ENCODE results near the gene RASAL2. TPM values are rescaled to one million over a fixed set of nuclear protein-coding genes. Genes with fewer than 3 reads are reported as not detected.

The RASAL2 gene
- total RNA-seq, 4 donors from 2014 or later: 19.7 to 36.7 (median 27.4) TPM

GRCh38 chr1:178277793-178278530, 184.1 kb downstream of the RASAL2 start:
- TF ChIP-seq CTCF (IDR thresholded peaks at IDR 0.05; ENCODE audit: low read depth): no peak

- TF ChIP-seq CTCF (IDR thresholded peaks at IDR 0.05; ENCODE audit: low read depth): no peak
These were observed 185.2 kb downstream of the RASAL2 start for GRCh38 chr1:178278916-178279686.

- TF ChIP-seq CTCF (IDR thresholded peaks at IDR 0.05; ENCODE audit: low read depth): no peak
These were observed 189.1 kb downstream of the RASAL2 start for GRCh38 chr1:178282949-178283367.

GRCh38 chr1:178283409-178283808, 189.5 kb downstream of the RASAL2 start:
- no peak for TF ChIP-seq CTCF (IDR thresholded peaks at IDR 0.05; ENCODE audit: low read depth)

GRCh38 chr1:178284058-178284457, 190.2 kb downstream of the RASAL2 start:
- TF ChIP-seq CTCF (IDR thresholded peaks at IDR 0.05; ENCODE audit: low read depth): no peak

- TF ChIP-seq CTCF (IDR thresholded peaks at IDR 0.05; ENCODE audit: low read depth): no peak
These were observed 197.3 kb downstream of the RASAL2 start for GRCh38 chr1:178291166-178291565.

GRCh38 chr1:178294654-178295053, 200.8 kb downstream of the RASAL2 start:
- TF ChIP-seq CTCF (IDR thresholded peaks at IDR 0.05; ENCODE audit: low read depth): no peak

Measured in subcutaneous adipose tissue (tissue), 4 donors.